ENCODE measurements around the gene MAST2. TPM values are rescaled to one million over a fixed set of nuclear protein-coding genes. Genes with fewer than 3 reads are reported as not detected.

MAST2 gene
- total RNA-seq, 4 donors from 2014 or later, result 44.9 to 78.3 (median 68.5) TPM

GRCh38 chr1:45787905-45788304 lies 15.5 kb upstream of the MAST2 start:
- TF ChIP-seq POLR2A (IDR thresholded peaks at IDR 0.05; ENCODE audit: low read depth) (no peak), EP300 (IDR thresholded peaks at IDR 0.05) (no peak), POLR2AphosphoS5 (IDR thresholded peaks at IDR 0.05) (no peak), CTCF (IDR thresholded peaks at IDR 0.05) (no peak)
- Histone ChIP-seq H3K4me3 (no peak overlapping the region), H3K9me3 (no peaks in the 10 kb centered on the region), H3K36me3 (no peaks in the 10 kb centered on the region), H3K27ac (replicated peaks in 1 of 4) (no peak overlapping the region), H3K4me1 (no peaks in the 10 kb centered on the region), H3K27me3 (no peaks in the 10 kb centered on the region)
- peak; percentile 77 for DNase-seq (ENCODE audit: extremely low spot score)
- intact Hi-C loops (cut with DNase I), result no loop called here
- 73% methylated on average over 4 of the region's 4 CpGs for WGBS

- no peaks in the 10 kb centered on the region for H3K27me3 ChIP-seq
- no peaks in the 10 kb centered on the region for H3K4me1 ChIP-seq
- H3K36me3 ChIP-seq, result no peaks in the 10 kb centered on the region
- no peak for TF ChIP-seq EP300 (IDR thresholded peaks at IDR 0.05)
- TF ChIP-seq CTCF (IDR thresholded peaks at IDR 0.05), result no peak
- no peak for TF ChIP-seq POLR2A (IDR thresholded peaks at IDR 0.05; ENCODE audit: low read depth)
- no peak for TF ChIP-seq POLR2AphosphoS5 (IDR thresholded peaks at IDR 0.05)
- intact Hi-C loops (cut with DNase I), result no loop called here
- H3K4me3 ChIP-seq, result no peak overlapping the region
- no peak for DNase-seq (ENCODE audit: extremely low spot score)
- no peak overlapping the region for H3K27ac ChIP-seq (replicated peaks in 1 of 4)
- WGBS, result 71% methylated on average over 2 of the region's 2 CpGs
- H3K9me3 ChIP-seq, result no peaks in the 10 kb centered on the region
Measured at GRCh38 chr1:45789601-45790000, 13.8 kb upstream of the MAST2 start.

- Histone ChIP-seq H3K27me3 (no peaks in the 10 kb centered on the region), H3K27ac (replicated peaks in 1 of 4) (no peak overlapping the region), H3K36me3 (no peaks in the 10 kb centered on the region), H3K4me3 (no peak overlapping the region), H3K9me3 (no peaks in the 10 kb centered on the region), H3K4me1 (no peaks in the 10 kb centered on the region)
- 83% methylated on average over 4 of the region's 4 CpGs for WGBS
- DNase-seq (ENCODE audit: extremely low spot score), result peak; percentile 29
- no peak for TF ChIP-seq CTCF (IDR thresholded peaks at IDR 0.05)
- TF ChIP-seq EP300 (IDR thresholded peaks at IDR 0.05), result no peak
- TF ChIP-seq POLR2AphosphoS5 (IDR thresholded peaks at IDR 0.05), result no peak
- no peak for TF ChIP-seq POLR2A (IDR thresholded peaks at IDR 0.05; ENCODE audit: low read depth)
- intact Hi-C loops (cut with DNase I), result no loop called here
Measured at GRCh38 chr1:45792744-45793143, 10.7 kb upstream of the MAST2 start.

- intact Hi-C loops (cut with DNase I), result no loop called here
- Histone ChIP-seq H3K36me3 (no peaks in the 10 kb centered on the region), H3K9me3 (no peaks in the 10 kb centered on the region), H3K27me3 (no peaks in the 10 kb centered on the region), H3K4me3 (no peak overlapping the region), H3K4me1 (no peaks in the 10 kb centered on the region), H3K27ac (replicated peaks in 1 of 4) (no peak overlapping the region)
- peak; percentile 24 for DNase-seq (ENCODE audit: extremely low spot score)
- 54% methylated on average over 6 of the region's 7 CpGs for WGBS
- TF ChIP-seq CTCF (IDR thresholded peaks at IDR 0.05) (no peak), POLR2A (IDR thresholded peaks at IDR 0.05; ENCODE audit: low read depth) (no peak)
Measured at GRCh38 chr1:45793942-45794604, 9.3 kb upstream of the MAST2 start.

- Histone ChIP-seq H3K27ac (replicated peaks in 1 of 4) (no peak overlapping the region), H3K36me3 (no peaks in the 10 kb centered on the region), H3K4me3 (no peak overlapping the region), H3K4me1 (no peaks in the 10 kb centered on the region), H3K27me3 (no peaks in the 10 kb centered on the region), H3K9me3 (no peaks in the 10 kb centered on the region)
- WGBS, result 60% methylated on average over 2 of the region's 2 CpGs
- TF ChIP-seq EP300 (IDR thresholded peaks at IDR 0.05), result no peak
- no peak for TF ChIP-seq CTCF (IDR thresholded peaks at IDR 0.05)
- no peak for TF ChIP-seq POLR2AphosphoS5 (IDR thresholded peaks at IDR 0.05)
- peak; percentile 17 for DNase-seq (ENCODE audit: extremely low spot score)
- intact Hi-C loops (cut with DNase I), result no loop called here
Measured at GRCh38 chr1:45796381-45796780, 7.0 kb upstream of the MAST2 start.

Data from esophagus muscularis mucosa (tissue), 4 donors.